Panc1 (cell line): ENCODE measurements around the gene RANBP2. TPM values are rescaled to one million over a fixed set of nuclear protein-coding genes. Genes with fewer than 3 reads are reported as not detected.
"Not testable (repeated sequence)": the region's sequence is repeated elsewhere in the genome, so short reads cannot be mapped to it uniquely, and the experiment has no call there.

Experiments used
- ATAC-seq: fragments of 200-7000 bp; cut with Tn5 transposase; 2 replicates; pipeline ENCODE4 v1.9.1; 2020; ENCODE audit warnings: mild to moderate bottlenecking, moderate library complexity
- BruUV-seq: library from RNA; stranded (reverse); fragments of 400-500 nt; replicated peaks from 2 replicates; lab custom pipeline; 2021; lab: Mats Ljungman, UMichigan
- CTCF ChIA-PET: fragments of 300-600 bp; sonication (Branson Sonifier 250); formaldehyde crosslinking; loops from one replicate; lab custom pipeline; 2022; ENCODE audit warnings: antibody characterized with exemption; lab: Charles Lee
- POLR2A ChIA-PET: fragments of 300-600 bp; sonication (Branson Sonifier 250); formaldehyde crosslinking; loops from one replicate; lab custom pipeline; 2022; ENCODE audit warnings: antibody characterized with exemption; lab: Charles Lee
- DNase-seq: peaks from one replicate; pipeline ENCODE4 v3.0.0-alpha.2; 2010; ENCODE audit warnings: low read depth, low spot score
- H3K27ac ChIP-seq: 2 replicates; pipeline ENCODE4 v1.5.1; 2011; ENCODE audit warnings: mild to moderate bottlenecking, low read length, inconsistent platforms
- H3K27me3 ChIP-seq: fragments of 200-500 bp; sonication (Bioruptor generic); 2 replicates; pipeline ENCODE4 v1.6.0; 2014; ENCODE audit warnings: low read length, inconsistent platforms; ENCODE audit not compliant: control insufficient read depth, insufficient read depth
- H3K36me3 ChIP-seq: fragments of 200-500 bp; sonication (Bioruptor generic); 2 replicates; pipeline ENCODE4 v1.5.1; 2014; ENCODE audit warnings: inconsistent platforms, mild to moderate bottlenecking, low read length, moderate library complexity; ENCODE audit not compliant: control insufficient read depth, insufficient read depth
- H3K4me1 ChIP-seq: 2 replicates; pipeline ENCODE4 v1.5.1; 2011; ENCODE audit warnings: inconsistent platforms, mild to moderate bottlenecking, low read length, moderate library complexity; ENCODE audit not compliant: control insufficient read depth, insufficient read depth
- H3K4me3 ChIP-seq, 2 experiments: 2 replicates each; pipeline ENCODE4 v1.5.1; 2011 to 2012; ENCODE audit warnings: low read depth in 2 of 2, low read length in 2 of 2, mild to moderate bottlenecking in 2 of 2, inconsistent platforms in 1 of 2, moderate library complexity in 1 of 2
- H3K9me3 ChIP-seq: fragments of 200-500 bp; sonication (Bioruptor generic); 2 replicates; pipeline ENCODE4 v1.5.1; 2014; ENCODE audit warnings: low read depth, mild to moderate bottlenecking, inconsistent platforms, low read length, moderate library complexity; ENCODE audit not compliant: control insufficient read depth, insufficient read depth
- CTCF ChIP-seq: fragments of 450-650 bp; IDR thresholded peaks from 2 replicates; pipeline ENCODE4 v1.5.1; 2017; ENCODE audit warnings: mild to moderate bottlenecking
- POLR2AphosphoS5 ChIP-seq: IDR thresholded peaks from 2 replicates; pipeline ENCODE4 v1.6.1; 2012; ENCODE audit warnings: mild to moderate bottlenecking, low read depth, low read length, moderate library complexity
- SIN3A ChIP-seq: IDR thresholded peaks from 2 replicates; pipeline ENCODE4 v1.6.1; 2012; ENCODE audit warnings: low read depth, mild to moderate bottlenecking, low read length, moderate library complexity, borderline replicate concordance; ENCODE audit not compliant: insufficient read depth
- TCF7L2 ChIP-seq: IDR thresholded peaks from 2 replicates; pipeline ENCODE4 v1.6.1; 2011; ENCODE audit warnings: mild to moderate bottlenecking, low read depth, low read length, inconsistent platforms
- in situ Hi-C: cut with HindIII; loops from 2 replicates; pipeline ENCODE4 v1.10.0; 2016; ENCODE audit warnings: low sequenced_read_pairs, low pct_unique_long_range_greater_than_20kb
- intact Hi-C: fragments of 100-400 bp; cut with micrococcal nuclease; formaldehyde crosslinking; loops from one replicate; pipeline ENCODE4 v1.10.0; 2022; ENCODE audit not compliant: unreplicated experiment
- total RNA-seq: library from RNA; stranded (reverse); gene quantifications from one replicate; pipeline ENCODE4 v1.2.1, GENCODE V29; 2021; ENCODE audit not compliant: unreplicated experiment
- TF ChIP-seq, protein P1 (sequence below), 2 experiments: IDR thresholded peaks; 2 replicates each; pipeline ENCODE4 v1.6.1; 2011 to 2012; ENCODE audit warnings: low read depth in 2 of 2, control low read depth in 1 of 2, low read length in 1 of 2, mild to moderate bottlenecking in 1 of 2, moderate library complexity in 1 of 2; ENCODE audit not compliant: insufficient read depth in 1 of 2

RANBP2 gene
- total RNA-seq, 1 experiment from 2014 or later, result 92.1 TPM

- H3K9me3 ChIP-seq, BruUV-seq, CTCF ChIA-PET, DNase-seq, H3K27ac ChIP-seq, H3K27me3 ChIP-seq, POLR2A ChIA-PET, ATAC-seq, in situ Hi-C loops, intact Hi-C loops, H3K4me1 ChIP-seq, H3K36me3 ChIP-seq, H3K4me3 ChIP-seq: not testable (repeated sequence)
Measured at GRCh38 chr2:108757973-108758372, 38.7 kb downstream of the RANBP2 start.

GRCh38 chr2:108762618-108763017 lies 43.3 kb downstream of the RANBP2 start:
- H3K27ac ChIP-seq, H3K4me3 ChIP-seq, POLR2A ChIA-PET, H3K4me1 ChIP-seq, H3K9me3 ChIP-seq, DNase-seq, in situ Hi-C loops, H3K27me3 ChIP-seq, ATAC-seq, CTCF ChIA-PET, BruUV-seq, intact Hi-C loops: not testable (repeated sequence)
- H3K36me3 ChIP-seq, result peaks cover 24% of the 10 kb centered on the region

DNA sequence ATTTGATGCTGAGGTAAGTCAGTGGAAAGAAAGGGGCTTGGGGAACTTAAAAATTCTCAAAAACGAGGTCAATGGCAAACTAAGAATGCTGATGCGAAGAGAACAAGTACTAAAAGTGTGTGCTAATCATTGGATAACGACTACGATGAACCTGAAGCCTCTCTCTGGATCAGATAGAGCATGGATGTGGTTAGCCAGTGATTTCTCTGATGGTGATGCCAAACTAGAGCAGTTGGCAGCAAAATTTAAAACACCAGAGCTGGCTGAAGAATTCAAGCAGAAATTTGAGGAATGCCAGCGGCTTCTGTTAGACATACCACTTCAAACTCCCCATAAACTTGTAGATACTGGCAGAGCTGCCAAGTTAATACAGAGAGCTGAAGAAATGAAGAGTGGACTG lies 47.4 kb downstream of the RANBP2 start:
- H3K4me3 ChIP-seq, in situ Hi-C loops, DNase-seq, ATAC-seq, intact Hi-C loops, H3K9me3 ChIP-seq, H3K27me3 ChIP-seq, BruUV-seq, H3K4me1 ChIP-seq, H3K27ac ChIP-seq, CTCF ChIA-PET, POLR2A ChIA-PET: not testable (repeated sequence)
- H3K36me3 ChIP-seq, result peaks cover 27% of the 10 kb centered on the region

- DNase-seq, H3K9me3 ChIP-seq, H3K4me3 ChIP-seq, POLR2A ChIA-PET, in situ Hi-C loops, ATAC-seq, intact Hi-C loops, H3K27me3 ChIP-seq, CTCF ChIA-PET, H3K27ac ChIP-seq, H3K4me1 ChIP-seq: not testable (repeated sequence)
- peaks cover 29% of the 10 kb centered on the region for H3K36me3 ChIP-seq
- BruUV-seq, result TSS peak; percentile 22
Measured at GRCh38 chr2:108767859-108768258, 48.6 kb downstream of the RANBP2 start.

DNA sequence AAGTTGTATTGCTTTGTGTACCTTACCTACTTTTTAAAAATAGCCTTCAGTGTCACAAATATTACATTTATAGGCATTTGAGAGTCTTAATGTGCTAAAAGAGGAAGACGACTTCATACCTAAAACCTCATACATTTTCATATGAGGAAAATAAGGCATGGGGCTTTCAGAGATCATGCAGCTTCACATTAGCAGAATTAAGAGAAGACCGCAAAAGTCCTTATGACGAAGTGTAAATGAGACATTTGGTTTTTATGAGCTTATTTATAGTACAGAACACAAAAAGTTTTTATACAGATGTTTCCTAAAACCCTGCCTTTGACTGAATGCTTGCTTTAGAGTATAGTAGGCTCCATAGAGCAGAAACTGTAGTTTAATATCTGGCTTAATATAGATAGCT lies 57.2 kb downstream of the RANBP2 start:
- Histone ChIP-seq H3K36me3 (peaks cover 40% of the 10 kb centered on the region), H3K27me3 (no peaks in the 10 kb centered on the region), H3K9me3 (no peaks in the 10 kb centered on the region), H3K4me3 (no peak overlapping the region), H3K4me1 (no peaks in the 10 kb centered on the region; the same call in 1 of the 2 replicates), H3K27ac (no peak overlapping the region)
- ChIA-PET POLR2A (no interaction called here), CTCF (no interaction called here)
- ATAC-seq (no peak), DNase-seq (no peak)
- TF ChIP-seq POLR2AphosphoS5 (no peak), TCF7L2 (no peak), SIN3A (no peak), CTCF (no peak)
- TF ChIP-seq, protein P1, sequence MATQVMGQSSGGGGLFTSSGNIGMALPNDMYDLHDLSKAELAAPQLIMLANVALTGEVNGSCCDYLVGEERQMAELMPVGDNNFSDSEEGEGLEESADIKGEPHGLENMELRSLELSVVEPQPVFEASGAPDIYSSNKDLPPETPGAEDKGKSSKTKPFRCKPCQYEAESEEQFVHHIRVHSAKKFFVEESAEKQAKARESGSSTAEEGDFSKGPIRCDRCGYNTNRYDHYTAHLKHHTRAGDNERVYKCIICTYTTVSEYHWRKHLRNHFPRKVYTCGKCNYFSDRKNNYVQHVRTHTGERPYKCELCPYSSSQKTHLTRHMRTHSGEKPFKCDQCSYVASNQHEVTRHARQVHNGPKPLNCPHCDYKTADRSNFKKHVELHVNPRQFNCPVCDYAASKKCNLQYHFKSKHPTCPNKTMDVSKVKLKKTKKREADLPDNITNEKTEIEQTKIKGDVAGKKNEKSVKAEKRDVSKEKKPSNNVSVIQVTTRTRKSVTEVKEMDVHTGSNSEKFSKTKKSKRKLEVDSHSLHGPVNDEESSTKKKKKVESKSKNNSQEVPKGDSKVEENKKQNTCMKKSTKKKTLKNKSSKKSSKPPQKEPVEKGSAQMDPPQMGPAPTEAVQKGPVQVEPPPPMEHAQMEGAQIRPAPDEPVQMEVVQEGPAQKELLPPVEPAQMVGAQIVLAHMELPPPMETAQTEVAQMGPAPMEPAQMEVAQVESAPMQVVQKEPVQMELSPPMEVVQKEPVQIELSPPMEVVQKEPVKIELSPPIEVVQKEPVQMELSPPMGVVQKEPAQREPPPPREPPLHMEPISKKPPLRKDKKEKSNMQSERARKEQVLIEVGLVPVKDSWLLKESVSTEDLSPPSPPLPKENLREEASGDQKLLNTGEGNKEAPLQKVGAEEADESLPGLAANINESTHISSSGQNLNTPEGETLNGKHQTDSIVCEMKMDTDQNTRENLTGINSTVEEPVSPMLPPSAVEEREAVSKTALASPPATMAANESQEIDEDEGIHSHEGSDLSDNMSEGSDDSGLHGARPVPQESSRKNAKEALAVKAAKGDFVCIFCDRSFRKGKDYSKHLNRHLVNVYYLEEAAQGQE (IDR thresholded peaks at IDR 0.05; ENCODE audit: insufficient read depth in 1 of 2, low read depth in 2 of 2, low read length in 1 of 2), result no peak
- in situ Hi-C loops (no loop called here), intact Hi-C loops (no loop called here)
- no TSS peak for BruUV-seq
